Activated naive CD4-positive, alpha-beta T cell treated with anti-CD3 and anti-CD28 coated beads for 36 hours (primary cell): Measurements from ENCODE around the gene MRM1. TPM values are rescaled to one million over a fixed set of nuclear protein-coding genes. Genes with fewer than 3 reads are reported as not detected.

ENCODE experiments used
- CTCF ChIA-PET: fragments of 350-600 bp; sonication (Branson Sonifier 250); formaldehyde crosslinking; loops from one replicate; lab custom pipeline; 2021; ENCODE audit warnings: antibody characterized with exemption; lab: Charles Lee
- DNase-seq: peaks from one replicate; pipeline ENCODE4 v3.0.0-alpha.2; 2020
- H3K27ac Mint-ChIP-seq: one replicate; pipeline ENCODE4 v1.8.0; 2021; ENCODE audit warnings: mild to moderate bottlenecking, mixed read lengths
- H3K27me3 Mint-ChIP-seq: one replicate; pipeline ENCODE4 v1.8.0; 2021; ENCODE audit warnings: low read depth, mixed read lengths
- H3K36me3 Mint-ChIP-seq: one replicate; pipeline ENCODE4 v1.8.0; 2021; ENCODE audit warnings: low read depth, mixed read lengths
- H3K4me1 Mint-ChIP-seq: one replicate; pipeline ENCODE4 v1.8.0; 2021; ENCODE audit warnings: low read depth, mixed read lengths
- H3K4me3 Mint-ChIP-seq: one replicate; pipeline ENCODE4 v1.8.0; 2021; ENCODE audit warnings: mild to moderate bottlenecking, moderate library complexity, mixed read lengths
- H3K9me3 Mint-ChIP-seq: one replicate; pipeline ENCODE4 v1.8.0; 2021; ENCODE audit warnings: mixed read lengths
- intact Hi-C: fragments of 100-400 bp; cut with micrococcal nuclease; formaldehyde crosslinking; loops from one replicate; pipeline ENCODE4 v1.15.1; 2023
- total RNA-seq, 2 experiments: library from RNA; stranded (reverse); gene quantifications; one replicate each; pipeline ENCODE4 v1.2.3, GENCODE V29; 2021

MRM1 gene
- total RNA-seq, 2 experiments from 2014 or later, result 11.0 to 11.3 TPM

- no peak for DNase-seq
- Mint-ChIP-seq H3K4me1 (peaks cover 9% of the 10 kb centered on the region), H3K27ac (no peak overlapping the region), H3K9me3 (no peaks in the 10 kb centered on the region), H3K4me3 (no peak overlapping the region), H3K27me3 (peaks cover 63% of the 10 kb centered on the region), H3K36me3 (peaks cover 2% of the 10 kb centered on the region)
- CTCF ChIA-PET, result interaction anchor here (1.0 to 2.7 kb wide), 2 partner anchors 35 to 407 kb away, joined by 3 to 6 read pairs; no protein-coding TSS in a partner anchor
- intact Hi-C loops, result loop anchor here (5.0 kb wide), 1 partner anchor 66 kb away; no protein-coding TSS in a partner anchor
These were observed 39.5 kb downstream of the MRM1 start for GRCh38 chr17:36640836-36641235.

- H3K27me3 Mint-ChIP-seq, result peaks cover 68% of the 10 kb centered on the region
- no peak overlapping the region for H3K27ac Mint-ChIP-seq
- intact Hi-C loops, result loop anchor here (5.0 kb wide), 1 partner anchor 66 kb away; no protein-coding TSS in a partner anchor
- H3K4me1 Mint-ChIP-seq, result peaks cover 9% of the 10 kb centered on the region
- no peak overlapping the region for H3K4me3 Mint-ChIP-seq
- DNase-seq, result no peak
- peaks cover 2% of the 10 kb centered on the region for H3K36me3 Mint-ChIP-seq
- no peaks in the 10 kb centered on the region for H3K9me3 Mint-ChIP-seq
- CTCF ChIA-PET, result interaction anchor here (1.0 to 2.7 kb wide), 2 partner anchors 34 to 406 kb away, joined by 3 to 6 read pairs; no protein-coding TSS in a partner anchor
These were observed 40.0 kb downstream of the MRM1 start for GRCh38 chr17:36641331-36641876.

GRCh38 chr17:36641877-36642845, 40.8 kb downstream of the MRM1 start:
- no peak overlapping the region for H3K27ac Mint-ChIP-seq
- intact Hi-C loops, result loop anchor here (5.0 kb wide), 1 partner anchor 65 kb away; no protein-coding TSS in a partner anchor
- peaks cover 9% of the 10 kb centered on the region for H3K4me1 Mint-ChIP-seq
- peak; percentile 51 for DNase-seq
- peak overlapping the region; percentile 72 for H3K4me3 Mint-ChIP-seq
- H3K27me3 Mint-ChIP-seq, result peaks cover 71% of the 10 kb centered on the region
- H3K36me3 Mint-ChIP-seq, result peaks cover 2% of the 10 kb centered on the region
- CTCF ChIA-PET, result interaction anchor here (1.0 to 2.7 kb wide), 2 partner anchors 13 to 405 kb away, joined by 3 to 6 read pairs; no protein-coding TSS in a partner anchor
- no peaks in the 10 kb centered on the region for H3K9me3 Mint-ChIP-seq

- Mint-ChIP-seq H3K27me3 (peaks cover 66% of the 10 kb centered on the region), H3K4me3 (no peak overlapping the region), H3K36me3 (peaks cover 2% of the 10 kb centered on the region), H3K27ac (no peak overlapping the region), H3K9me3 (no peaks in the 10 kb centered on the region), H3K4me1 (peaks cover 9% of the 10 kb centered on the region)
- intact Hi-C loops, result loop anchor here (5.0 kb wide), 1 partner anchor 64 kb away; no protein-coding TSS in a partner anchor
- no peak for DNase-seq
- CTCF ChIA-PET, result interaction anchor here (0.5 to 1.0 kb wide), 3 partner anchors 10 to 15 kb away, joined by 3 to 4 read pairs (median 3); no protein-coding TSS in a partner anchor
These were observed 41.8 kb downstream of the MRM1 start for GRCh38 chr17:36643086-36643685.

- Mint-ChIP-seq H3K4me3 (no peak overlapping the region), H3K27ac (no peak overlapping the region), H3K27me3 (peaks cover 50% of the 10 kb centered on the region), H3K4me1 (peaks cover 9% of the 10 kb centered on the region), H3K9me3 (no peaks in the 10 kb centered on the region), H3K36me3 (peaks cover 2% of the 10 kb centered on the region)
- intact Hi-C loops, result no loop called here
- no peak for DNase-seq
- CTCF ChIA-PET, result no interaction called here
These were observed 44.0 kb downstream of the MRM1 start for GRCh38 chr17:36645422-36645821.

GRCh38 chr17:36647636-36648035, 46.3 kb downstream of the MRM1 start:
- Mint-ChIP-seq H3K9me3 (no peaks in the 10 kb centered on the region), H3K36me3 (no peaks in the 10 kb centered on the region), H3K4me3 (no peak overlapping the region), H3K27ac (no peak overlapping the region), H3K27me3 (peaks cover 30% of the 10 kb centered on the region), H3K4me1 (peaks cover 3% of the 10 kb centered on the region)
- CTCF ChIA-PET, result interaction anchor here (0.6 kb wide), 1 partner anchor 693 kb away, joined by 3 read pairs; no protein-coding TSS in a partner anchor
- intact Hi-C loops, result no loop called here
- DNase-seq, result no peak

GRCh38 chr17:36650096-36650775, 48.9 kb downstream of the MRM1 start:
- Mint-ChIP-seq H3K9me3 (no peaks in the 10 kb centered on the region), H3K27me3 (peaks cover 19% of the 10 kb centered on the region), H3K27ac (no peak overlapping the region), H3K4me1 (no peaks in the 10 kb centered on the region), H3K4me3 (no peak overlapping the region), H3K36me3 (no peaks in the 10 kb centered on the region)
- no peak for DNase-seq
- CTCF ChIA-PET, result no interaction called here
- intact Hi-C loops, result no loop called here

GRCh38 chr17:36653374-36653773, 52.0 kb downstream of the MRM1 start:
- CTCF ChIA-PET, result interaction anchor here (0.7 kb wide), 1 partner anchor 10 kb away, joined by 3 read pairs; no protein-coding TSS in a partner anchor
- Mint-ChIP-seq H3K27me3 (peaks cover 34% of the 10 kb centered on the region), H3K27ac (no peak overlapping the region), H3K9me3 (no peaks in the 10 kb centered on the region), H3K4me3 (no peak overlapping the region), H3K36me3 (no peaks in the 10 kb centered on the region), H3K4me1 (peaks cover 7% of the 10 kb centered on the region)
- no peak for DNase-seq
- intact Hi-C loops, result no loop called here

- Mint-ChIP-seq H3K27ac (no peak overlapping the region), H3K9me3 (no peaks in the 10 kb centered on the region), H3K27me3 (peaks cover 35% of the 10 kb centered on the region), H3K36me3 (no peaks in the 10 kb centered on the region), H3K4me1 (peaks cover 7% of the 10 kb centered on the region), H3K4me3 (no peak overlapping the region)
- intact Hi-C loops, result no loop called here
- CTCF ChIA-PET, result interaction anchor here (0.7 kb wide), 1 partner anchor 11 kb away, joined by 3 read pairs; no protein-coding TSS in a partner anchor
- DNase-seq, result no peak
These were observed 52.5 kb downstream of the MRM1 start for GRCh38 chr17:36653856-36654255.

- Mint-ChIP-seq H3K27me3 (peaks cover 34% of the 10 kb centered on the region), H3K9me3 (no peaks in the 10 kb centered on the region), H3K4me1 (peaks cover 7% of the 10 kb centered on the region), H3K36me3 (no peaks in the 10 kb centered on the region), H3K4me3 (no peak overlapping the region), H3K27ac (no peak overlapping the region)
- CTCF ChIA-PET, result interaction anchor here (0.6 to 1.6 kb wide), 5 partner anchors 13 to 100 kb away, joined by 3 read pairs; no protein-coding TSS in a partner anchor
- no peak for DNase-seq
- intact Hi-C loops, result loop anchor here (5.0 kb wide), 1 partner anchor 52 kb away; no protein-coding TSS in a partner anchor
These were observed 54.3 kb downstream of the MRM1 start for GRCh38 chr17:36655726-36656125.

GRCh38 chr17:36657390-36657762, 56.0 kb downstream of the MRM1 start:
- peaks cover 34% of the 10 kb centered on the region for H3K27me3 Mint-ChIP-seq
- peak overlapping the region; percentile 39 for H3K4me3 Mint-ChIP-seq
- no peak overlapping the region for H3K27ac Mint-ChIP-seq
- H3K9me3 Mint-ChIP-seq, result no peaks in the 10 kb centered on the region
- intact Hi-C loops, result loop anchor here (5.0 kb wide), 1 partner anchor 50 kb away; no protein-coding TSS in a partner anchor
- no peak for DNase-seq
- no peaks in the 10 kb centered on the region for H3K36me3 Mint-ChIP-seq
- CTCF ChIA-PET, result no interaction called here
- H3K4me1 Mint-ChIP-seq, result peaks cover 7% of the 10 kb centered on the region
